Kidney epithelial cell (primary cell): ENCODE measurements around the gene CASZ1. TPM values are rescaled to one million over a fixed set of nuclear protein-coding genes. Genes with fewer than 3 reads are reported as not detected.

Experiments
- DNase-seq: peaks from one replicate; pipeline ENCODE4 v3.0.0-alpha.2; 2010; ENCODE audit warnings: low read depth
- H3K27me3 ChIP-seq: 2 replicates; pipeline ENCODE4 v1.6.0; 2011; ENCODE audit warnings: low read length; ENCODE audit not compliant: control insufficient read depth, insufficient read depth
- H3K36me3 ChIP-seq: 2 replicates; pipeline ENCODE4 v1.5.1; 2011; ENCODE audit warnings: low read length; ENCODE audit not compliant: control insufficient read depth, insufficient read depth
- H3K4me3 ChIP-seq: 2 replicates; pipeline ENCODE4 v1.5.1; 2011; ENCODE audit warnings: low read depth, mild to moderate bottlenecking, control low read depth, low read length
- total RNA-seq: library from RNA; depleted of rRNA; stranded (reverse); fragments of >200 nt; gene quantifications from 2 replicates; pipeline ENCODE4 v1.2.3, GENCODE V29; 2015
- TF ChIP-seq, protein P1 (sequence below): IDR thresholded peaks from 2 replicates; pipeline ENCODE4 v1.5.1; 2011; ENCODE audit warnings: mild to moderate bottlenecking, moderate library complexity, low read length, control low read depth, inconsistent platforms; ENCODE audit not compliant: insufficient read depth, poor library complexity, severe bottlenecking

Gene CASZ1
- total RNA-seq, 1 donor from 2014 or later, result 28.2 TPM

- no peak for DNase-seq
These were observed 126.3 kb downstream of the CASZ1 start for GRCh38 chr1:10670190-10670589.

GRCh38 chr1:10669570-10669969 lies 126.9 kb downstream of the CASZ1 start:
- Histone ChIP-seq H3K4me3 (no peak overlapping the region), H3K36me3 (no peaks in the 10 kb centered on the region), H3K27me3 (no peaks in the 10 kb centered on the region)
- no peak for DNase-seq
- TF ChIP-seq, protein P1, sequence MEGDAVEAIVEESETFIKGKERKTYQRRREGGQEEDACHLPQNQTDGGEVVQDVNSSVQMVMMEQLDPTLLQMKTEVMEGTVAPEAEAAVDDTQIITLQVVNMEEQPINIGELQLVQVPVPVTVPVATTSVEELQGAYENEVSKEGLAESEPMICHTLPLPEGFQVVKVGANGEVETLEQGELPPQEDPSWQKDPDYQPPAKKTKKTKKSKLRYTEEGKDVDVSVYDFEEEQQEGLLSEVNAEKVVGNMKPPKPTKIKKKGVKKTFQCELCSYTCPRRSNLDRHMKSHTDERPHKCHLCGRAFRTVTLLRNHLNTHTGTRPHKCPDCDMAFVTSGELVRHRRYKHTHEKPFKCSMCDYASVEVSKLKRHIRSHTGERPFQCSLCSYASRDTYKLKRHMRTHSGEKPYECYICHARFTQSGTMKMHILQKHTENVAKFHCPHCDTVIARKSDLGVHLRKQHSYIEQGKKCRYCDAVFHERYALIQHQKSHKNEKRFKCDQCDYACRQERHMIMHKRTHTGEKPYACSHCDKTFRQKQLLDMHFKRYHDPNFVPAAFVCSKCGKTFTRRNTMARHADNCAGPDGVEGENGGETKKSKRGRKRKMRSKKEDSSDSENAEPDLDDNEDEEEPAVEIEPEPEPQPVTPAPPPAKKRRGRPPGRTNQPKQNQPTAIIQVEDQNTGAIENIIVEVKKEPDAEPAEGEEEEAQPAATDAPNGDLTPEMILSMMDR, result no peak

More at GRCh38 chr1:10670190-10670589, 126.3 kb downstream of the CASZ1 start:
- H3K36me3 ChIP-seq, result no peaks in the 10 kb centered on the region
- TF ChIP-seq, protein P1, result no peak
- no peak overlapping the region for H3K4me3 ChIP-seq
- H3K27me3 ChIP-seq, result no peaks in the 10 kb centered on the region

DNA sequence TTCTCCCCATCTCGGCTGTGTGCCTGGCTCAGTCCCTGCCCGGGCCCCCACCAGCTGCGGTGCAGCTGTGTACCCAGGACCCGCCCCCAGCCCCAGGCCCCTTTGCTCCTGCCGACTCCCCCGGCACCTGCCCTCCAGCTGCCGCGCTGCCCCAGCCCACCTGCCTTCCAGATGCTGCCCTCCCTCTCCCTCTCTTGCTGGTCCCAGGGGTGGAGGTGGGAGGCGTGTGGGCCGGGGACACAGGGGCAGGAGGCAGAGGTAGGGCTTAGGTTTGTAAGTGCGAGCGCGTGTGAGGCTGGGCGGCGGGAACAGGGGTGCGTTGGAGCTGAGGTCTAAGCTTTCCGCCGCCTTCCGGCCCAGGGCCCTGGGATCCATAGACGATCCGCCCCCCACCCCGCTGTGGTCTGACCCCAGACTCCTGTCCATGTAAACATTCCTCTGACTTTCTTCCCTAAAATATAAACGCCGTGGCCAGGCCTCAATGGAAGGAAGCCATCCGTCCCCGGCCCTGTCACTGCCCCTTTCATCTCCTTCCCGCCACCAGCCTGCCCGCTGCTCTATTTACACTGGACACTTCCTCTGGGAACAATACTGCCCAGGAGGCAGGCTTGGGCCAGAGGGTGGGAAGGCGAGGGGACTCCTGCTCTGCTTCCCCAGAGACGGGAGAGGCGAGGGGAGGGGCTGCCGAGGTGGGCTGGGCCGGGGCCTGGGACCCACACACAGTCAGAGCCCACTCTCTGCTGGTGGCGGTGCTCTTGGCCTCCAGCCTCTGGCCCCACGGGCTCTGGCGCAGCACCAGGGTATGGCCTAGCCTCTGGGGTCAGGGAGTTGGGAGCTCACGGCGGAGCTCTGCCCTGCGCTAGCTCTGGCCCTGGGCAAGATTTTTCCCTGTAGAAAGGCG lies 128.3 kb downstream of the CASZ1 start:
- no peak overlapping the region for H3K4me3 ChIP-seq
- H3K36me3 ChIP-seq, result no peaks in the 10 kb centered on the region
- TF ChIP-seq, protein P1, result no peak
- DNase-seq, result no peak
- H3K27me3 ChIP-seq, result no peaks in the 10 kb centered on the region

DNA sequence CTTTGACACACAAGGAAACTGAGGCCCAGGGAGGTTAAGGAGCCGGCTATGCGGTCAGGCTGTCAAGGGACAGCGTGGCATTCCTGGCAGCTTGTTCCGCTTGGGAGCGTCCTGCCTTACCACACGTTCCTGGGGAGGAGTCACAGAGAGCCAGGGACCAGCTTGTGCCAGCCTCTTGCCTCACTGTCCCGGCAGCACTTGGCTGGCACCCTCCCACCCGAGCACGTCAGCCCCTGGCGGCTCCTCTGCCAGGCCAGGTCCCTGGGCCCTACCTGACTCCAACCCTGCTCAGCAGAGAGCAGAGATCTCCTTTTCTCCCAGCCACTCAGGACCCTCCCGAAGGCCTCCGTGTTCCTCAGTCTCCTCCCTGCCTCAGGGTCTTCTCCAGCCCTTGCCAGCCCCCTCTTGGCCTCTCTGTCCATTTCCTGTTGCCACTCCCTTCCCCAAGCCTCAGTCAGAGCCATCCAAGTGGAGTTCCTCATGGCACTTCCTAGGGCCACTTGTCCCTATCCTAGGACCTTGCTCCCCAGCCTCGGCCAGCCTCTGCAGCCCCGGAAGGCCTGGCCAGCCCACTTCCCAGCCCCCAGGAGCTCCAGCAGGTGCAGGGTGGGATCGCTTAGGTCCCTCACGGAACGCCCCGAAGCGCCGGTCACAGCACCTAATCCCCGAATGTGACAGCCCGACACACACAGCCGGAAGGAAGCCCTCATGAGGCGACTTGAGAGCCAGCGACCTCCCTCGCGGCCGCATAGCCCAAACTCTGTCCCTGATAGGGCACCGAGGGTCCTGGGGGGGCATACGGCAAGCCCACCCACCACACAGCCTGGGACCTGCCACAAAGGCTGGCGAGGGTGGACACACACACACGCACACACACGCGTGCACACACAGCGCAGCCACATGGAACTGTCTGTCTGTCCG lies 130.3 kb downstream of the CASZ1 start:
- TF ChIP-seq, protein P1, result no peak
- Histone ChIP-seq H3K4me3 (no peak overlapping the region), H3K27me3 (no peaks in the 10 kb centered on the region), H3K36me3 (no peaks in the 10 kb centered on the region)
- DNase-seq, result peak; percentile 37

GRCh38 chr1:10665226-10665625 lies 131.2 kb downstream of the CASZ1 start:
- DNase-seq, result no peak
- TF ChIP-seq, protein P1, result no peak
- Histone ChIP-seq H3K4me3 (no peak overlapping the region), H3K27me3 (no peaks in the 10 kb centered on the region), H3K36me3 (no peaks in the 10 kb centered on the region)
